H1 (cell line): ENCODE results near the gene WWP2. TPM values are rescaled to one million over a fixed set of nuclear protein-coding genes. Genes with fewer than 3 reads are reported as not detected.

ENCODE experiments used
- FOSL1 ChIP-seq: IDR thresholded peaks from 2 replicates; pipeline ENCODE4 v1.6.1; 2011; ENCODE audit warnings: mild to moderate bottlenecking, low read depth, low read length, moderate library complexity; ENCODE audit not compliant: insufficient read depth
- GTF2F1 ChIP-seq: IDR thresholded peaks from 2 replicates; pipeline ENCODE4 v1.6.1; 2012; ENCODE audit warnings: low read depth, low read length, improper control_type of control experiment, borderline replicate concordance
- HDAC2 ChIP-seq, 2 experiments: fragments of 300-600 bp in 1 of 2; sonication (generic) in 1 of 2; IDR thresholded peaks; 2 replicates each; pipeline ENCODE4 v1.6.1; 2011 to 2012; ENCODE audit warnings: low read depth in 2 of 2, low read length in 2 of 2, mild to moderate bottlenecking in 2 of 2, moderate library complexity in 2 of 2, borderline replicate concordance in 1 of 2, inconsistent platforms in 1 of 2
- RAD21 ChIP-seq, 2 experiments: IDR thresholded peaks in 1 of 2; conservative IDR thresholded peaks in 1 of 2; 2 replicates each; pipeline ENCODE4 v1.6.1; 2011; ENCODE audit warnings: low read depth in 2 of 2, low read length in 2 of 2, improper control_type of control experiment in 1 of 2, inconsistent platforms in 1 of 2, mild to moderate bottlenecking in 1 of 2, moderate library complexity in 1 of 2
- RFX5 ChIP-seq: IDR thresholded peaks from 2 replicates; pipeline ENCODE4 v1.6.1; 2011; ENCODE audit warnings: low read depth, low read length, improper control_type of control experiment, borderline replicate concordance
- RXRA ChIP-seq: IDR thresholded peaks from 2 replicates; pipeline ENCODE4 v1.6.1; 2011; ENCODE audit warnings: low read depth, mild to moderate bottlenecking, low read length, moderate library complexity; ENCODE audit not compliant: insufficient read depth
- SIX5 ChIP-seq: IDR thresholded peaks from 2 replicates; pipeline ENCODE4 v1.6.1; 2011; ENCODE audit warnings: mild to moderate bottlenecking, low read depth, low read length
- TAF1 ChIP-seq: IDR thresholded peaks from 2 replicates; pipeline ENCODE4 v1.6.1; 2011; ENCODE audit warnings: mild to moderate bottlenecking, low read depth, low read length
- TCF12 ChIP-seq: IDR thresholded peaks from 2 replicates; pipeline ENCODE4 v1.6.1; 2011; ENCODE audit warnings: low read depth, mild to moderate bottlenecking, low read length
- polyA plus RNA-seq, 7 experiments: library from polyadenylated mRNA; depleted of rRNA in 3 of 7; stranded (reverse) in 5 of 7; unstranded in 2 of 7; fragments of >200 nt in 5 of 7; fragments of 200-250 nt in 2 of 7; gene quantifications; 1 replicate in 5 of 7; 2 replicates in 1 of 7; 4 replicates in 1 of 7; pipeline versions ENCODE4 v1.2.1 to v1.2.3, GENCODE V29; 2011 to 2013; ENCODE audit warnings: missing spikeins in 2 of 7, mixed read lengths in 2 of 7
- total RNA-seq: library from RNA; stranded (reverse); fragmentation: NEBNext Ultra II Directional; extraction: Animal tissue kit (Norgen Biotek cat#: 25700); gene quantifications from 2 replicates; pipeline ENCODE4 v1.2.1, GENCODE V29; 2021
- TF ChIP-seq, protein P1 (sequence below): IDR thresholded peaks from 2 replicates; pipeline ENCODE4 v1.6.1; 2012; ENCODE audit warnings: inconsistent platforms

Gene WWP2
- total and polyA plus RNA-seq, 2 of the 8 experiments (the other 6 are each of a cell fraction or from before 2014, with no cell fraction given): 14.1 to 42.2 TPM

DNA sequence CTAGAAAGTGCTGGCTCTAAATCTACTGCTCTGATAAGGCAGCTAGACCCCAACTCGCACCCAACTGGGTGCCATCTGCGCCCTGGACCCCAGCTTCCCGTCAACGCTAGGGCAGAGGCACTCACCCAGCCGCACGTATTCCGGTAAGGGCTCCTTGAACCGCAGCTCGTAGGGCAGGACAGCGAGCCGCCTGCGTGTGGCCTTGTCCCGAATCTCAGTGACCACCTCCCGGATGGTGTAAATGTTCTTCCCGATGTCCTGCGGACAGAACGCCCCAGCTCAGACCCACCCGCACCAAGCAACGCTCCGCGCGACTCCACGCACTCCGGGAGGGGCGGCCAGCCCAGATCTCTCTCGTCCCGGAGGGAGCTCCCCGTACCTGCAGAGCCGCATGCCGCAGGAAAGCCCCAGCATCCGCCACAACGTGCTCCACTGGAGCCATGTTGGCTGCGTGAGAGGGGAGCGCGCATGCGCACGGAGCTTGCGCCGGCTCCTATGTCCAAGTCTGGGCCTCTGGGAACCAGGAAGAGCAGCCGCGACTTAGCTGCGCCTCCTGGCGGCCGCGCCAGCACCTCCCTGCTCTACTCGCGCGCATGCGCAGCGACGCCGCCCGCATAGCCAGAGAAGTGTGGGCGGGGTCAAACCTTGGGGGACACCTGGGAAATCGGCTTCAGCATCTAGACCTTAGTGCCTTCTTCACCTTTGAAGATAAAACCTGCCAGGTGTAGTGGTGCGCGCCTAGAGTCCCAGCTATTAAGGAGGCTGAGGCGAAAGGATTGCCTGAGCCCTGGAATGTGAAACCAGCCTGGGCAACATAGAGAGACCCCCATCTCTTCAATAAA lies 7.4 kb upstream of the WWP2 start, which contains the start of gene NOB1 (continued):
- TF ChIP-seq RAD21 (IDR thresholded peaks at IDR 0.05 in 1 of 2, conservative IDR thresholded peaks at IDR 0.05 in 1 of 2; ENCODE audit: low read depth in 2 of 2, low read length in 2 of 2) (peak; percentile 74 to 82), TAF1 (peak; percentile 96), GTF2F1 (no peak), FOSL1 (no peak), HDAC2 (IDR thresholded peaks at IDR 0.05; ENCODE audit: borderline replicate concordance in 1 of 2, low read depth in 2 of 2, low read length in 2 of 2) (peak in 1 of 2 experiments; percentile 80; a peak in 1 of 4 replicates), RXRA (no peak), RFX5 (no peak), SIX5 (no peak), TCF12 (no peak)
- TF ChIP-seq, protein P1, sequence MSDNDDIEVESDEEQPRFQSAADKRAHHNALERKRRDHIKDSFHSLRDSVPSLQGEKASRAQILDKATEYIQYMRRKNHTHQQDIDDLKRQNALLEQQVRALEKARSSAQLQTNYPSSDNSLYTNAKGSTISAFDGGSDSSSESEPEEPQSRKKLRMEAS: peak; percentile 89
